ENCODE results near the gene VPS35L. TPM values are rescaled to one million over a fixed set of nuclear protein-coding genes. Genes with fewer than 3 reads are reported as not detected.

VPS35L gene
- total and polyA plus RNA-seq, 10 of the 15 experiments (the other 5 are each of a cell fraction or from before 2014, with no cell fraction given) = 14.9 to 44.1 (median 26.3) TPM

- TF ChIP-seq ATF3 (IDR thresholded peaks at IDR 0.05; ENCODE audit: borderline replicate concordance, extremely low read depth, low read depth, low read length) (no peak), ZZZ3 (IDR thresholded peaks at IDR 0.05; ENCODE audit: control insufficient read depth, insufficient read length, low read depth) (no peak), SRF (IDR thresholded peaks at IDR 0.05; ENCODE audit: low read depth in 2 of 2, low read length in 2 of 2) (no peak), EP300 (IDR thresholded peaks at IDR 0.05; ENCODE audit: borderline replicate concordance in 1 of 2, control insufficient read depth in 1 of 2, low read depth in 2 of 2, low read length in 2 of 2) (no peak), ZBTB4 (CRISPR knock-in tag; IDR thresholded peaks at IDR 0.05) (no peak), CEBPB (IDR thresholded peaks at IDR 0.05; ENCODE audit: borderline replicate concordance in 1 of 2, low read depth in 2 of 2, low read length in 2 of 2) (no peak)
Observed at GRCh38 chr16:19659554-19659953, 104.1 kb downstream of the VPS35L start (continued).

- ChIA-PET SMC1A (ENCODE audit: uncharacterized antibody, unreplicated experiment) (no interaction called here), CTCF (no interaction called here), POLR2A (no interaction called here), RAD21 (ENCODE audit: unreplicated experiment) (no interaction called here)
- WGBS (ENCODE audit: insufficient coverage, insufficient replicate concordance, low lambda C conversion rate, missing lambda C conversion rate) = 96% methylated on average over 1 of the region's 1 CpG
- intact Hi-C loops (cut with micrococcal nuclease; ENCODE audit: unreplicated experiment) (no loop called here), in situ Hi-C loops (cut with MboI) (no loop called here)
- FAIRE-seq = no peak
- BruUV-seq (replicated peaks) = no TSS peak
- Histone ChIP-seq H3K36me3 (ENCODE audit: control insufficient read depth in 2 of 2, insufficient read depth in 2 of 2, low read length in 1 of 2) (peaks cover 0 to 4% of the 10 kb centered on the region in 2 experiments; a peak in 3 of 4 replicates), H3K4me3 (no peak overlapping the region), H3K27me3 (replicated peaks in 1 of 2; ENCODE audit: control insufficient read depth in 2 of 2, insufficient read depth in 2 of 2, low read length in 1 of 2) (no peaks in the 10 kb centered on the region), H3K27ac (ENCODE audit: control insufficient read depth, insufficient read depth) (no peak overlapping the region), H3K9me3 (replicated peaks; ENCODE audit: control insufficient read depth, insufficient read depth, low read length) (no peaks in the 10 kb centered on the region), H3K9ac (ENCODE audit: control insufficient read depth, insufficient read depth, low read length) (no peak overlapping the region), H2AFZ (ENCODE audit: control insufficient read depth, low read depth, low read length) (no peak overlapping the region), H4K20me1 (ENCODE audit: control insufficient read depth, insufficient read depth) (no peaks in the 10 kb centered on the region), H3K79me2 (ENCODE audit: control insufficient read depth, insufficient read depth, low read length) (no peaks in the 10 kb centered on the region), H3K4me2 (ENCODE audit: control insufficient read depth, insufficient read depth) (no peak overlapping the region), H3K4me1 (ENCODE audit: control insufficient read depth, insufficient read depth, low read length) (no peaks in the 10 kb centered on the region)
- no peak for ATAC-seq
- no peak for DNase-seq (ENCODE audit: low read depth, low spot score)
- TF ChIP-seq IRF5 (IDR thresholded peaks at IDR 0.05; ENCODE audit: borderline replicate concordance) (no peak), NFYA (IDR thresholded peaks at IDR 0.05; ENCODE audit: borderline replicate concordance, low read depth, low read length) (no peak), CEBPZ (IDR thresholded peaks at IDR 0.05; ENCODE audit: low read depth, low read length) (no peak), BRCA1 (IDR thresholded peaks at IDR 0.05; ENCODE audit: low read depth, low read length) (no peak), NFXL1 (IDR thresholded peaks at IDR 0.05; ENCODE audit: borderline replicate concordance) (no peak), SMAD1 (IDR thresholded peaks at IDR 0.05; ENCODE audit: low read depth, partially characterized antibody) (no peak), ZNF207 (IDR thresholded peaks at IDR 0.05; ENCODE audit: borderline replicate concordance) (no peak), NR2F1 (conservative IDR thresholded peaks at IDR 0.05) (no peak)
Observed at GRCh38 chr16:19660432-19660831, 104.9 kb downstream of the VPS35L start.
